ENCODE results near the gene SLFN12L.
A peak's percentile ranks its signal among the peaks of the same experiment; 100 is the strongest.
"Not testable (repeated sequence)": the region's sequence is repeated elsewhere in the genome, so short reads cannot be mapped to it uniquely, and the experiment has no call there.

Gene SLFN12L

GRCh38 chr17:35577830-35578196 is 40.3 kb upstream of the SLFN12L start:
- DNase-seq, result peak; percentile 28
- peak overlapping the region; percentile 98 for H3K4me3 Mint-ChIP-seq
- H3K36me3 Mint-ChIP-seq (ENCODE audit: low read depth), result peaks cover 10% of the 10 kb centered on the region
- H3K4me1 Mint-ChIP-seq, result peaks cover 27% of the 10 kb centered on the region
- TF ChIP-seq, protein P1, sequence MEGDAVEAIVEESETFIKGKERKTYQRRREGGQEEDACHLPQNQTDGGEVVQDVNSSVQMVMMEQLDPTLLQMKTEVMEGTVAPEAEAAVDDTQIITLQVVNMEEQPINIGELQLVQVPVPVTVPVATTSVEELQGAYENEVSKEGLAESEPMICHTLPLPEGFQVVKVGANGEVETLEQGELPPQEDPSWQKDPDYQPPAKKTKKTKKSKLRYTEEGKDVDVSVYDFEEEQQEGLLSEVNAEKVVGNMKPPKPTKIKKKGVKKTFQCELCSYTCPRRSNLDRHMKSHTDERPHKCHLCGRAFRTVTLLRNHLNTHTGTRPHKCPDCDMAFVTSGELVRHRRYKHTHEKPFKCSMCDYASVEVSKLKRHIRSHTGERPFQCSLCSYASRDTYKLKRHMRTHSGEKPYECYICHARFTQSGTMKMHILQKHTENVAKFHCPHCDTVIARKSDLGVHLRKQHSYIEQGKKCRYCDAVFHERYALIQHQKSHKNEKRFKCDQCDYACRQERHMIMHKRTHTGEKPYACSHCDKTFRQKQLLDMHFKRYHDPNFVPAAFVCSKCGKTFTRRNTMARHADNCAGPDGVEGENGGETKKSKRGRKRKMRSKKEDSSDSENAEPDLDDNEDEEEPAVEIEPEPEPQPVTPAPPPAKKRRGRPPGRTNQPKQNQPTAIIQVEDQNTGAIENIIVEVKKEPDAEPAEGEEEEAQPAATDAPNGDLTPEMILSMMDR (IDR thresholded peaks at IDR 0.05), result no peak
- H3K27ac Mint-ChIP-seq, result peak overlapping the region; percentile 97
- H3K9me3 Mint-ChIP-seq, result no peaks in the 10 kb centered on the region
- H3K27me3 Mint-ChIP-seq (ENCODE audit: low read depth, poor library complexity), result peaks cover 12% of the 10 kb centered on the region

DNA sequence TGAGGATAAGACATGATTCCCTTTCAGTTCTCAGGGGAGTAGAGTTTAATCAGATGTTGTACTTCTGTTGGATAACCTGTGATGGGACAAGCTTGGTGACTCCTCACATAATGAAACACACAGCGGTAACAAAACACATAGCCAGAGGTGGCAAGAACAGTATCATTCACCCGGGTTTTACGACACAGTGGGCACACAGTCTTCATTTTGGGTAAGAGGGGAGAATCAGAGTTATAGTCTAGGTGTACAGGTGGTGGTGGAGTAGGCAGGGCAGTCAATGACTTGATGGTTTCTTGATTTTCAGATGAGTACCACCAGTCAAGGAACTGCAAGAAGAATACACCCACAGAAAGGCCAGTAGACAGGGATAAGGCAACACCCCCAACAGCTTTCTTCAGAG is 38.3 kb upstream of the SLFN12L start:
- no peak overlapping the region for H3K27ac Mint-ChIP-seq
- DNase-seq, result no peak
- H3K27me3 Mint-ChIP-seq (ENCODE audit: low read depth, poor library complexity), result peaks cover 2% of the 10 kb centered on the region
- H3K4me3 Mint-ChIP-seq, result no peak overlapping the region
- TF ChIP-seq, protein P1 (IDR thresholded peaks at IDR 0.05), result no peak
- peaks cover 28% of the 10 kb centered on the region for H3K4me1 Mint-ChIP-seq
- peaks cover 10% of the 10 kb centered on the region for H3K36me3 Mint-ChIP-seq (ENCODE audit: low read depth)
- H3K9me3 Mint-ChIP-seq, result no peaks in the 10 kb centered on the region

DNA sequence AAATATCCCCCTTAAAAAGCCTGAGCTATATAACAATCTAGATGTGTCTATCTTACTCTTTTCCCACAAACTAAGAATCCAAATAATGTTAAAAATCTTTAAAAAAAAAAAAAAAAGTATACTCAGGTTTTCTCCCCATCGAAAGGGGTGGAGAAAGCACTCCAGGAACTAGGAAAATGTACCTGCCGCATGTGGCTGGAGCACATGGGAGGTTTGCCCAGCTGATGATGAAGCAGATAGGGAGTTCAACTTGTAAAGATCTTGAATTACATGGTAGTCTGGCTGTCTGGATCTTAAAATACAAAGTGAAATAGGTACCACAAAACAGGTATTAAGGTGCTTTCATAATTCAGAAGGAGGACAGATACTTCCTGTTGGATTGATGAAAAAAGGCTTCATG is 31.9 kb upstream of the SLFN12L start:
- H3K27ac Mint-ChIP-seq, result no peak overlapping the region
- H3K9me3 Mint-ChIP-seq, result no peaks in the 10 kb centered on the region
- peaks cover 37% of the 10 kb centered on the region for H3K27me3 Mint-ChIP-seq (ENCODE audit: low read depth, poor library complexity)
- TF ChIP-seq, protein P1 (IDR thresholded peaks at IDR 0.05), result no peak
- no peak for DNase-seq
- peak overlapping the region; percentile 93 for H3K4me3 Mint-ChIP-seq
- H3K4me1 Mint-ChIP-seq, result peaks cover 39% of the 10 kb centered on the region
- peaks cover 1% of the 10 kb centered on the region for H3K36me3 Mint-ChIP-seq (ENCODE audit: low read depth)

- no peaks in the 10 kb centered on the region for H3K9me3 Mint-ChIP-seq
- TF ChIP-seq, protein P1 (IDR thresholded peaks at IDR 0.05), result no peak
- H3K27ac Mint-ChIP-seq, result peak overlapping the region; percentile 53
- H3K4me3 Mint-ChIP-seq, result peak overlapping the region; percentile 93
- peaks cover 45% of the 10 kb centered on the region for H3K27me3 Mint-ChIP-seq (ENCODE audit: low read depth, poor library complexity)
- DNase-seq, result no peak
- peaks cover 39% of the 10 kb centered on the region for H3K4me1 Mint-ChIP-seq
- H3K36me3 Mint-ChIP-seq (ENCODE audit: low read depth), result no peaks in the 10 kb centered on the region
These were observed 31.1 kb upstream of the SLFN12L start for GRCh38 chr17:35568561-35568960.

DNA sequence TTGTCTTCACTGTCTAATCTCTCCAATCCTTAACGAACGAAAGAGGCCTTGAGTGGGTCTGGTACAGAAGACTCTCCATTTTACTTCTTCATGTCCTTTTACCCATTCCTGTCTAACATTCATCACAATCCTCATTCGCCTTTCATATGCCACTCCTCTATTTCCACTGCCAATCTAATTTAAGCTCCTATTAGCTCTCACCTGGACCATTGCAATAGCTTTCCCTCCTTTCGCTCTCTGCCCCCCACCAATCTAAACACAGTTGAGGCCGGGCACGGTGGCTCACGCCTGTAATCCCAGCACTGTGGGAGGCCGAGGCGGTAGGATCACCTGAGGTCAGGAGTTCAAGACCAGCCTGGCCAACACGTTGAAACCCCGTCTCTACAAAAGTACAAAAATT is 29.5 kb upstream of the SLFN12L start:
- H3K36me3 Mint-ChIP-seq (ENCODE audit: low read depth), result no peaks in the 10 kb centered on the region
- H3K27ac Mint-ChIP-seq, result peak overlapping the region; percentile 48
- DNase-seq, result no peak
- TF ChIP-seq, protein P1 (IDR thresholded peaks at IDR 0.05), result no peak
- H3K9me3 Mint-ChIP-seq, result no peaks in the 10 kb centered on the region
- H3K4me1 Mint-ChIP-seq, result peaks cover 39% of the 10 kb centered on the region
- H3K27me3 Mint-ChIP-seq (ENCODE audit: low read depth, poor library complexity), result peaks cover 56% of the 10 kb centered on the region
- peak overlapping the region; percentile 93 for H3K4me3 Mint-ChIP-seq

DNA sequence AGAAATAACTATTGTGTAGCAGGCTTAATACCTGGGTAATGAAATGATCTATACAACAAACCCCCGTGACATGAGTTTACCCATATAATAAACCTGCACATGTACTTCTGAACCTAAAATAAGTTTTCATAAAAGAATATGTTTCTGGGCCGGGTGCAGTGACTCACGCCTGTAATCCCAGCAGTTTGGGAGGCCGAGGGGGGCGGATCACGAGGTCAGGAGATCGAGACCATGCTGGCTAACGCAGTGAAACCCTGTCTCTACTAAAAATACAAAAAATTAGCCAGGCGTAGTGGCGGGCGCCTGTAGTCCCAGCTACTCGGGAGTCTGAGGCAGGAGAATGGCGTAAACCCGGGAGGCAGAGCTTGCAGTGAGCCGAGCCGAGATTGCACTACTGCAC is 25.7 kb upstream of the SLFN12L start:
- not testable (repeated sequence) for DNase-seq; H3K4me3 Mint-ChIP-seq; H3K36me3 Mint-ChIP-seq (ENCODE audit: low read depth); H3K9me3 Mint-ChIP-seq; H3K27ac Mint-ChIP-seq
- Mint-ChIP-seq H3K27me3 (ENCODE audit: low read depth, poor library complexity) (peaks cover 79% of the 10 kb centered on the region), H3K4me1 (peaks cover 13% of the 10 kb centered on the region)

Measured in nephron progenitor cell (in vitro differentiated cells).